ENCODE measurements around the gene KRT85.

Gene KRT85

DNA sequence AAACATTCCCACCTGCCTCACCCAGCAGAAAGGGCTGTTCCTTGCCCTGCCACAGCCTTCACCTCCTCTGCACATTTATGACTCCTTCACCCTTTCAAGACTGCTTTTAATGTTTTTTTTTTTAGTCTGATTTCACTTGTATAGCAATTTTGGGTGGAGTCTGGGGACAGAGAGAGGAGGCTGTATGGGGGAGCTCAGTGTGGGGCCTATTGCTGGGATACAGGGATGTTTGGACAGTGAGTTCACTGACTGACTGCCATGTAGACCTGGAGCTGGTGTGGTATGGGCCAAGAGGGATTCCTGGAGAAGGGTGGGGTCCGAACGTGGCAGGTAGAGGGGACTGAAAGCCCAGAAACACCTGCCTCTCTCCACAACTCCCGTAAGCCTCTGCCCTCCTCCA is 1.9 kb upstream of the KRT85 start:
- DNase-seq (ENCODE audit: low read depth) = no peak
- no peak overlapping the region for H3K4me3 ChIP-seq (ENCODE audit: low read length)
- TF ChIP-seq, protein P1, sequence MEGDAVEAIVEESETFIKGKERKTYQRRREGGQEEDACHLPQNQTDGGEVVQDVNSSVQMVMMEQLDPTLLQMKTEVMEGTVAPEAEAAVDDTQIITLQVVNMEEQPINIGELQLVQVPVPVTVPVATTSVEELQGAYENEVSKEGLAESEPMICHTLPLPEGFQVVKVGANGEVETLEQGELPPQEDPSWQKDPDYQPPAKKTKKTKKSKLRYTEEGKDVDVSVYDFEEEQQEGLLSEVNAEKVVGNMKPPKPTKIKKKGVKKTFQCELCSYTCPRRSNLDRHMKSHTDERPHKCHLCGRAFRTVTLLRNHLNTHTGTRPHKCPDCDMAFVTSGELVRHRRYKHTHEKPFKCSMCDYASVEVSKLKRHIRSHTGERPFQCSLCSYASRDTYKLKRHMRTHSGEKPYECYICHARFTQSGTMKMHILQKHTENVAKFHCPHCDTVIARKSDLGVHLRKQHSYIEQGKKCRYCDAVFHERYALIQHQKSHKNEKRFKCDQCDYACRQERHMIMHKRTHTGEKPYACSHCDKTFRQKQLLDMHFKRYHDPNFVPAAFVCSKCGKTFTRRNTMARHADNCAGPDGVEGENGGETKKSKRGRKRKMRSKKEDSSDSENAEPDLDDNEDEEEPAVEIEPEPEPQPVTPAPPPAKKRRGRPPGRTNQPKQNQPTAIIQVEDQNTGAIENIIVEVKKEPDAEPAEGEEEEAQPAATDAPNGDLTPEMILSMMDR (conservative IDR thresholded peaks at IDR 0.05; ENCODE audit: low read length) = no peak

DNA sequence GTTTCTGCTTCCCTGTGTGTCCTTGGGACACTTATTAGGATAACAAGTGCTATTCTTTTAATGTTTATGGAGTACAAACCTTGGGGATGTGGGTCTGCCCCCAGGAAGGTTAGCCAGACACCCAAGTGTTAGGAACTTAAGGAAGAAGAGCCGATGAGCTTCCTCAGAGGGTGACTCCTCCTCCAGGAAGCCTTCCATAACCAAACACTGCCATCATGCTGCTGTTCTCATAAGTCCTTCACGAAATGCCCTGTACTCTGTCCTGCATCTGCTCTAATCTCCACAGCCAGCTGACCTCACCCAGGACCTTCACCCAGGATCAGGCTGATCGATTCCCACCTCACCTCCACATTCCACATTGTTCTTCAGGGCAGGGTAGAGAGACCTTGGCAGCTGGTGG is 1.2 kb upstream of the KRT85 start:
- no peak for DNase-seq (ENCODE audit: low read depth)
- TF ChIP-seq, protein P1 (conservative IDR thresholded peaks at IDR 0.05; ENCODE audit: low read length) = no peak
- no peak overlapping the region for H3K4me3 ChIP-seq (ENCODE audit: low read length)

DNA sequence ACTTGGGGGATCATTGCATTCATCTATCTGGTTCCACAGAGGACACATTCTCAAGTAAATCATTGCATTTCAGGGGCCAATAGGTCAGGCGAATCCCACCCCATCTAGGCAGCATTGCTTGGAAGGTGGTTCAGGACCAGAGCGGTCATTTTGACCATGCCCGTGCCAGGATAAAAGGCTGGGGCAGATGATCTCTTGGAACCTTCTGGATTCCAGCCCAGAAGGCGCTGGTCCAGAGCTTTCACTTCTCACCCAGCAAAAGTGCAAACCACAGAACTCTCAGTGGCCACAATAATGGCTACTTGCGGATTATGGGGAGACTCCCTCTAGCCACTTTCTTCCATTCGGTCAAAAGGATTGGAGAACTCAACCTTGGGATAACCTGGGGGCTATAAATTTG is 595 bp upstream of the KRT85 start:
- no peak for DNase-seq (ENCODE audit: low read depth)
- TF ChIP-seq, protein P1 (conservative IDR thresholded peaks at IDR 0.05; ENCODE audit: low read length) = no peak
- no peak overlapping the region for H3K4me3 ChIP-seq (ENCODE audit: low read length)

DNA sequence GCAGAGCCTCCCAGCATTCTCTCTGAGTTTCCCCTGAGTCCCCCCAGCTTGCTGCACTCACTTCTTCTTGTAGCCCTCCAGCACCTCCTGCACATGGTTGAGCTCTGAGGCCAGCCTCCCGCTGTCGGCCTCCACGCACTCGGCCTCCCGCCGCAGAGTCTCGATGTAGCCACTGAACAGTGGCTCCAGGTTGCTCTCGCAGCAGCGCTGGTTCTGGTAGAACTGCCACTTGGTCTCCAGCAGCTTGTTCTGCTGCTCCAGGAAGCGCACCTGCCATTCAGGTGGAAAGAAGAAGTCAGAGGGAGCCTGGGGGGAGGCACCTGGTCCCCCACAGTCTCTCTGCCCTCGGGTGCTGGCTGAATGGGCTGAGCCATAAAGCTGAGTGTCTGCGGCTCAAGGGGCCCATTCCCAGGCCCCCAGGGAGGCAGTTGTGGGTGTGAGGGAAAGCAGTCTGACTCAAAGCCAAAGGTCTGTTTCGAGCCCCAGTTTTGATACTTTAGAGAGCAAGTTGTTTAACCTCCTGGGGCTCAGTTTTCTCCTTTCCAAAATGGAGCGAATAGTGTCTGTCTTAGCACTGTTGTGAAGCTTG is 2.3 kb downstream of the KRT85 start:
- H3K4me3 ChIP-seq (ENCODE audit: low read length) = no peak overlapping the region
- no peak for DNase-seq (ENCODE audit: low read depth)
- TF ChIP-seq, protein P1 (conservative IDR thresholded peaks at IDR 0.05; ENCODE audit: low read length) = no peak

DNA sequence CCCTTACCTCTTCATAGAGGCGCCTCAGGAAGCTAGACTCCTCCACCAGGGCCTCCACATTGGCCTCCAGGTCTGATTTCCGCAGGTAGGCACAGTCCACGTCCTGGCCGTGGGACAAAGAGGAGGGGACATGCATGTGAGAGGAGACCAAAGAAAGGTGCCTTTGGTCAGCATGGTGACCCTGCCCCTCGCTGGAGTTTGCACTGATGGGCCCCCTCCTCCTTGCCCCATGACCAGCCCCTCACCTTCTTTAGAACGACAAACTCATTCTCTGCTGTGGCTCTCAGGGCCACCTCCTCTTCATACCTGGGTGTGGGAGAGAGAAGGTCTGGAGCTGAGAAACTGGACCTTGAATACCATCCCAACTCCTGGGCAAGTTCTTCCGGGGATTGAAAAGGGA is 3.2 kb downstream of the KRT85 start:
- TF ChIP-seq, protein P1 (conservative IDR thresholded peaks at IDR 0.05; ENCODE audit: low read length) = no peak
- H3K4me3 ChIP-seq (ENCODE audit: low read length) = no peak overlapping the region
- DNase-seq (ENCODE audit: low read depth) = no peak

DNA sequence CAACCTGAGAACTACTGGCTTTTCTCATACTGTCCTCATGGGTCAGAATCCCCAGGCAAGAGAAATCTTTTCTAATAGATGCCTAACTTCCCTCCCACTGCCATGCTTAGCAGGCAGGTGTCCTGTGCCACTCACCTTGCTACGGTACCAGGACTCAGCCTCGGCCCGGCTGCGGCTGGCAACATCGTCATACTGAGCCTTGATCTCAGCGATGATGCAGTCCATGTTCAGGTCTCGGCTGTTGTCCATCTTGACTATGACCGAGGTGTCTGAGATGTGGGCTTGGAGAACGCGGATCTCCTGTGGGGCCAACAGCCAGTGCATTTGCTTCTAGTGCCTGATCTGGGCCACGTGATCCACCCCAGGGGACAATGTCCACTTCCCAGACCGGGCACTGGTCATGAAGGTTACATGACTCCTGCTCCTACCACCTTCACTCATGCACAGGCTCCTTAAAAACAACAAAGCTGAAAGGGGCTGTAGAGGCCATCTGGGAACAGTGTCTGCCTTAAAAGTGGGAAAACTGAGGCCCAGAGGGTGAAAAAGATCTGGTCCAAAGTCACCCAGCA is 4.1 kb downstream of the KRT85 start:
- TF ChIP-seq, protein P1 (conservative IDR thresholded peaks at IDR 0.05; ENCODE audit: low read length) = no peak
- DNase-seq (ENCODE audit: low read depth) = no peak
- H3K4me3 ChIP-seq (ENCODE audit: low read length) = no peak overlapping the region

DNA sequence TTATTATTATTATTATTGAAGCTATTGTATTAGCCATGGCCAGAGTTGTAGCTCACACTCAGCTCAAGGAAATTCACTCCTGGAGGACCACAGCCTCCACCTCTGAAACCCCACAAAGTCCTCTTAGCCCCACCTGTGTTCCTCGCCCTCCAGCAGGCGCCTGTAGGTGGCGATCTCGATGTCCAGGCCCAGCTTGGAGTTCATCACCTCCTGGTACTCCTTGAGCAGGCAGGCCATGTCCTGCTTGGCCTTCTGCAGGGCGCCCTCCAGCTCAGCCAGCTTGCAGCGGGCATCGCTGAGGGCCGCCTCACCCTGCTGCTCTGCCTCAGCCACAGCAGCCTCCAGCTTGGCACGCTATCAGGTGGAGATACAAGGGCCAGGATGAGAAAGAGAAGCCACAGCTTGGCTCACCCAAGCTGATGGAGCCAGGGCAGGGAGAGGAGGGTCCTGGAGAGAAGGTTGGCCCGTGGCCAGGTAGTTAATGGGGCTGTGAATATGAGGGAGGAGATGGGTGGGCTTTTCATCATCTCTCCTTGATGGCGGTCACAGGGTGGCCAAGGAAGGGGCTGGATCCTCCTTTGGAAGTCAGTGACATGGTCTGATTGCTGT is 5.1 kb downstream of the KRT85 start:
- H3K4me3 ChIP-seq (ENCODE audit: low read length) = no peak overlapping the region
- TF ChIP-seq, protein P1 (conservative IDR thresholded peaks at IDR 0.05; ENCODE audit: low read length) = no peak
- DNase-seq (ENCODE audit: low read depth) = no peak

Data from AG10803 (cell line).